Measurements from ENCODE around the gene SRSF6. TPM values are rescaled to one million over a fixed set of nuclear protein-coding genes. Genes with fewer than 3 reads are reported as not detected.
"Not testable (repeated sequence)": the region's sequence is repeated elsewhere in the genome, so short reads cannot be mapped to it uniquely, and the experiment has no call there.

Gene SRSF6
- total RNA-seq, 4 donors from 2014 or later, result 18.8 to 29.8 (median 21.0) TPM

DNA sequence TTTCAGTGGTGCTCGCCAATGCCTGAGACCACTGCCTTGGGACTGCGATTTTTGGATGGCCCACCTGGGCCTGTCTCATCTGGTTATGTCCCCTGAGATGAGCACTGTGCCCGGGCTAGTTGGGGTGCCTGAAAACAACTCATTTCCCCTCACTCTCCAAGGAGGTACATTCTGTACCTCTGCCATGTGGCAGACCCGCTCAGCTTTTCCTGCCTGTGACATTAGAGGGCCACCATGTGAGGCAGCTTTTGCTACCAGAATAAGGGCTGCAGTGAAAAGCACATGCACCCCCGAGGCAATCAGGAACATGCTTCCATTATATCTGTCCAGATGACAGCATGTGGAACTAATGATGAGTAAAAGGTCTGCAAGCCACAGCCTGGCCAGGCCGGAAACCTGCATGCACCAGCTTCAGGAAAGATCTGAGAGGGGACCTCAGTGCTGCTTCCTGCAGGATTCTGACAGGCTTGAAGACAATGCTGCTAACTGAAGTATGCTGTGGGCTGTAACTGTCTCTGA, 11.3 kb upstream of the SRSF6 start:
- Histone ChIP-seq H3K4me1 (no peaks in the 10 kb centered on the region), H3K36me3 (no peaks in the 10 kb centered on the region), H3K9me3 (no peaks in the 10 kb centered on the region), H3K27me3 (peaks cover 0 to 6% (median 6%) of the 10 kb centered on the region in 3 donors), H3K27ac (no peak overlapping the region), H3K4me3 (no peak overlapping the region)
- in situ Hi-C loops (cut with MboI; ENCODE audit: low sequenced_read_pairs in 4 of 4), result loop anchor here in 2 of 4 donors (25.0 kb wide), 1 partner anchor 641 kb away; no protein-coding TSS in a partner anchor
- TF ChIP-seq POLR2A (IDR thresholded peaks at IDR 0.05), result no peak
- TF ChIP-seq, protein P1, sequence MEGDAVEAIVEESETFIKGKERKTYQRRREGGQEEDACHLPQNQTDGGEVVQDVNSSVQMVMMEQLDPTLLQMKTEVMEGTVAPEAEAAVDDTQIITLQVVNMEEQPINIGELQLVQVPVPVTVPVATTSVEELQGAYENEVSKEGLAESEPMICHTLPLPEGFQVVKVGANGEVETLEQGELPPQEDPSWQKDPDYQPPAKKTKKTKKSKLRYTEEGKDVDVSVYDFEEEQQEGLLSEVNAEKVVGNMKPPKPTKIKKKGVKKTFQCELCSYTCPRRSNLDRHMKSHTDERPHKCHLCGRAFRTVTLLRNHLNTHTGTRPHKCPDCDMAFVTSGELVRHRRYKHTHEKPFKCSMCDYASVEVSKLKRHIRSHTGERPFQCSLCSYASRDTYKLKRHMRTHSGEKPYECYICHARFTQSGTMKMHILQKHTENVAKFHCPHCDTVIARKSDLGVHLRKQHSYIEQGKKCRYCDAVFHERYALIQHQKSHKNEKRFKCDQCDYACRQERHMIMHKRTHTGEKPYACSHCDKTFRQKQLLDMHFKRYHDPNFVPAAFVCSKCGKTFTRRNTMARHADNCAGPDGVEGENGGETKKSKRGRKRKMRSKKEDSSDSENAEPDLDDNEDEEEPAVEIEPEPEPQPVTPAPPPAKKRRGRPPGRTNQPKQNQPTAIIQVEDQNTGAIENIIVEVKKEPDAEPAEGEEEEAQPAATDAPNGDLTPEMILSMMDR (IDR thresholded peaks at IDR 0.05 in 4 of 5, conservative IDR thresholded peaks at IDR 0.05 in 1 of 5), result no peak
- no peak for ATAC-seq
- no peak for DNase-seq
- intact Hi-C loops (cut with DNase I; ENCODE audit: low total_unique reads), result no loop called here

DNA sequence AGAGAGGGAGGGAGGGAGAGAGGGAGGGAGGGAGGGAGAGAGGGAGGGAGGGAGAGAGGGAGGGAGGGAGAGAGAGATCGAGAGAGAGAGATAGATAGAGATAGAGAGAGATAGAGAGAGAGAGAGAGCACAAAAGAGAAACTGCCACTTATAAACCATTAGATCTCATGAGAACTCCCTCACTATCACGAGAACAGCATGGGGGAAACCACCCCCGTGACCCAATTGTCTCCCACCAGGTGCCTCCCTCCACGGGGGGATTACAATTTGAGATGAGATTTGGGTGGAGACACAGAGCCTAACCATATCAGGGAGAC, 9.3 kb upstream of the SRSF6 start:
- not testable (repeated sequence) for H3K4me3 ChIP-seq, H3K27me3 ChIP-seq, H3K4me1 ChIP-seq, H3K9me3 ChIP-seq, H3K36me3 ChIP-seq, ATAC-seq, DNase-seq, H3K27ac ChIP-seq
- in situ Hi-C loops (cut with MboI; ENCODE audit: low sequenced_read_pairs in 4 of 4), result loop anchor here in 2 of 4 donors (25.0 kb wide), 1 partner anchor 639 kb away; no protein-coding TSS in a partner anchor
- intact Hi-C loops (cut with DNase I; ENCODE audit: low total_unique reads), result loop anchor here (2.0 kb wide), 1 partner anchor 632 kb away; no protein-coding TSS in a partner anchor

DNA sequence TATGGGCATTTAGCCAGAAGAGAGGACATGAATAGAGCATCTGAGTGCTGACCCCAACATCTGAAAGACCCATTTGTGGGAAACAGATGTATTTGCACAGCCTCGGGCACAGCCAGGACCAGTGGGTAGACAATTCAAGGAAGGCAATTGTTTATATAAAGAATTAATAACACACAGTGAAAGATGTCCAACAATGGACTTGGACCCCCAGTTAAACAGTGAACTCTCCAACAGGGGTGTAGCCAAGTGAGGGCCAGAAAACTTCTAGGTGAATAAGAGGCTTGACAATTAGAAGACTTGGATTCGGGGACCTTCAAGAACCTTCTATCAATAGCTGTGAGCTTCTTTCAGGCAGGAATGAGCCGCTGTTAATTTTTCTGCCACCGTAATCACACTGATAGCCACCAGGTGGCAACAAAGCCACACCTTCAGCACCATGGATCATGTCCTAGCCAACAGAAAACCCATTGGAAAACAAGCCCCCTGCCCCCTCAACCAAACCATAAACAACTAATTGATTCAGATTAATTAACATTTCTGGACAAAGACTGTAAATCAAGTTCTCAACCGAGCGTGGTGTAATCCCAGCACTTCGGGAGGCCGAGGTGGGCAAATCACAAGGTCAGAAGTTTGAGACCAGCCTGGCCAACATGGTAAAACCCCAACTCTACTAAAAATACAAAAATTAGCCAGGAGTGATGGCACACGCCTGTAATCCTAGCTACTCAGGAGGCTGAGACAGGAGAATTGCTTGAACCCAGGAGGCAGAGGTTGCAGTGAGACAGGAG, 8.8 kb upstream of the SRSF6 start:
- Histone ChIP-seq H3K27me3 (peaks cover 0 to 4% (median 0%) of the 10 kb centered on the region in 3 donors), H3K27ac (no peak overlapping the region), H3K36me3 (no peaks in the 10 kb centered on the region), H3K9me3 (no peaks in the 10 kb centered on the region), H3K4me3 (no peak overlapping the region), H3K4me1 (no peaks in the 10 kb centered on the region)
- no peak for DNase-seq
- intact Hi-C loops (cut with DNase I; ENCODE audit: low total_unique reads) (loop anchor here (2.0 kb wide), 1 partner anchor 632 kb away; no protein-coding TSS in a partner anchor), in situ Hi-C loops (cut with MboI; ENCODE audit: low sequenced_read_pairs in 4 of 4) (loop anchor here in 2 of 4 donors (25.0 kb wide), 1 partner anchor 638 kb away; no protein-coding TSS in a partner anchor)
- TF ChIP-seq, protein P1 (IDR thresholded peaks at IDR 0.05 in 4 of 5, conservative IDR thresholded peaks at IDR 0.05 in 1 of 5), result peak; percentile 40 to 68 (median 59)
- TF ChIP-seq POLR2A (IDR thresholded peaks at IDR 0.05), result no peak
- ATAC-seq, result peak in 1 of 2 donors; percentile 39

DNA sequence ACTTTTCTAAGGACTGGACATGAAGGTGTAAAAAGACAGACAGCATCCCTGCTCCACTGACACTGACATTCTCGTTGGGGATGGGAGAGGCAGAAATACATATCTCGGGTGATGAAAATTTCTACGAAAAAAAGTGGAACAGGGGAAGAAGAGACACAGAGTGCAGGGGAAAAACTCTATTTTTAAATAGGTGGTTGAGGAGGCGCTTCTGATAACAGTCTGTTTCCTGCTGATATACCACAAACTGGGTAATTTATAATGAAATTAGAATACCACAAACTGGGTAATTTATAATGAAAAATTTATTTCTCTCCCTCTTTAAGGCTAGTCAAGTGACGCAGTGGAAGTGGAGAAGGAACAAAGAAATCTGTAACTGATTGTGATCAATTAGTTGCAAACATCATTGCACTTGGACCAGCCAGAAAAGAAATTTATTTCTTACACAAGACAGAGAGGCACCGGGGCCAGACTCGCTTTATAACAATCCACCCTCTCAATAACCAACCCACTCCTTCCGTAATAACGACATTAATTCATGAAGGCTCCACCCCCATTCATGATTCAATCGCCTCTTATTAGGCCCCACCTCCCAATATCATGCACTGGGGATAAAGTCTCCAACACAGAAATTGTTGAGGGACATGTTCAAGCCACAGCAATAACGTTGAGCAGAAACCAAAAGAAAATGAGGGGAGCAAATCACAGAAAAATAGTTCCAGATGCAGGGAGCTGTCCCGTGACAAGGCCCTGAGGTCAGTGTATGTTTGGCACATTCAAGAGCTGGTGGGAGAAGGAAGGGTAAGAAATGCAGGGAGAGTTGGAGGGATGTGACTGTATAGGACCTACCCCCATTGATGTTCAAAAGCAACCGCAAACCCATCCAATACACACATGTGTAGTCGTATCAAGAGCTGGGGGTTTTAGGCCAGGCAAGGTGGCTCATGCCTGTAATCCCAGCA, 6.6 kb upstream of the SRSF6 start:
- Histone ChIP-seq H3K36me3 (no peaks in the 10 kb centered on the region), H3K27ac (no peak overlapping the region), H3K27me3 (no peaks in the 10 kb centered on the region), H3K4me3 (no peak overlapping the region), H3K9me3 (no peaks in the 10 kb centered on the region), H3K4me1 (no peaks in the 10 kb centered on the region)
- ATAC-seq (no peak), DNase-seq (no peak)
- in situ Hi-C loops (cut with MboI; ENCODE audit: low sequenced_read_pairs in 4 of 4), result loop anchor here in 1 of 4 donors (5.0 to 25.0 kb wide), 2 partner anchors 131 to 761 kb away; partner anchors contain the start of gene OSER1
- intact Hi-C loops (cut with DNase I; ENCODE audit: low total_unique reads), result loop anchor here (10.0 kb wide), 2 partner anchors 764 to 854 kb away; partner anchors contain the start of gene OSER1
- TF ChIP-seq, protein P1 (IDR thresholded peaks at IDR 0.05 in 4 of 5, conservative IDR thresholded peaks at IDR 0.05 in 1 of 5), result no peak
